Liver (tissue), 3 donors: Measurements from ENCODE around the gene OAS2.

Experiments used
- FOXA1 ChIP-seq: IDR thresholded peaks from 2 replicates; pipeline ENCODE4 v1.6.1; 2016; ENCODE audit warnings: antibody characterized with exemption
- HNF4A ChIP-seq, 2 donors: conservative IDR thresholded peaks; 2 replicates each; pipeline ENCODE4 v1.6.1; 2016; ENCODE audit warnings: antibody characterized with exemption in 2 of 2, mild to moderate bottlenecking in 2 of 2
- RXRA ChIP-seq, 2 donors: IDR thresholded peaks; 2 replicates each; pipeline ENCODE4 v1.6.1; 2017 to 2018; ENCODE audit warnings: antibody characterized with exemption in 2 of 2, mild to moderate bottlenecking in 1 of 2
- SP1 ChIP-seq: IDR thresholded peaks from 2 replicates; pipeline ENCODE4 v1.6.1; 2018; ENCODE audit warnings: antibody characterized with exemption, mild to moderate bottlenecking
- YY1 ChIP-seq: IDR thresholded peaks from 2 replicates; pipeline ENCODE4 v1.6.1; 2016; ENCODE audit warnings: antibody characterized with exemption, mild to moderate bottlenecking
- TF ChIP-seq, protein P1 (sequence below): fragments of 150-350 bp; IDR thresholded peaks from 2 replicates; pipeline ENCODE4 v1.5.1; 2017; ENCODE audit warnings: improper control_type of control experiment, low read depth, low read length; ENCODE audit not compliant: missing input control
- TF ChIP-seq, protein P2 (sequence below): IDR thresholded peaks from 2 replicates; pipeline ENCODE4 v1.6.1; 2016; ENCODE audit warnings: antibody characterized with exemption, mild to moderate bottlenecking
- TF ChIP-seq, protein P3 (sequence below): IDR thresholded peaks from 2 replicates; pipeline ENCODE4 v1.6.1; 2016; ENCODE audit warnings: antibody characterized with exemption
- donor health status: healthy.
- donor health status: healthy.

DNA sequence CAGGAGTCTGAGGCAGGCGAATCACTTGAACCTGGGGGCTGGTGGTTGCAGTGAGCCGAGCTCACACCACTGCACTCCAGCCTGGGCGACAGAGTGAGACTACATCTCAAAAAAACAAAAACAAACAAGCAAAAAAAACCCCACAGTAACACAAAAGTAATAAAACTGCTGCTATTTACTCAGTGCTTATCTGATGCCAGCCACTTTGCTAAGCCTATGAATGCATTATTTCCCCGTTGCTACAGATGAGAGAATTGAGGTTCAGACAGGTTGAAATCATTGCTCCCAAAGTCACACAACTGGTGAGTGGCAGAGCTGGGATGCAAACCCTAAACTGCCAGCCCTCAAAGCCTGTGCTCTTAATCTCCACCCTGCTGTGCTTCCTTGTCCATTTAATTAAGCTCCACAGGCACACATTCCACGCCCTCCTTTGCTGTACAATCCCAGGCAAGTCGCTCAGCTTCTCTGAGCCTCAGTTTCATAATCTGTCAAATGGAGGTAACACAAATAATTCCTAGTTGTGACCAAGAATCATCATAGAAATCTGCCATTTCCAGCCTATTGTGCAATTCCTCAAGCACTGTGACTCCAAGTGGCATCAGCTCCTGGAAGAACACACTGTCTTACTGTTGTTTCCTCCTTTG, 45.7 kb upstream of the OAS2 start:
- TF ChIP-seq, protein P1, sequence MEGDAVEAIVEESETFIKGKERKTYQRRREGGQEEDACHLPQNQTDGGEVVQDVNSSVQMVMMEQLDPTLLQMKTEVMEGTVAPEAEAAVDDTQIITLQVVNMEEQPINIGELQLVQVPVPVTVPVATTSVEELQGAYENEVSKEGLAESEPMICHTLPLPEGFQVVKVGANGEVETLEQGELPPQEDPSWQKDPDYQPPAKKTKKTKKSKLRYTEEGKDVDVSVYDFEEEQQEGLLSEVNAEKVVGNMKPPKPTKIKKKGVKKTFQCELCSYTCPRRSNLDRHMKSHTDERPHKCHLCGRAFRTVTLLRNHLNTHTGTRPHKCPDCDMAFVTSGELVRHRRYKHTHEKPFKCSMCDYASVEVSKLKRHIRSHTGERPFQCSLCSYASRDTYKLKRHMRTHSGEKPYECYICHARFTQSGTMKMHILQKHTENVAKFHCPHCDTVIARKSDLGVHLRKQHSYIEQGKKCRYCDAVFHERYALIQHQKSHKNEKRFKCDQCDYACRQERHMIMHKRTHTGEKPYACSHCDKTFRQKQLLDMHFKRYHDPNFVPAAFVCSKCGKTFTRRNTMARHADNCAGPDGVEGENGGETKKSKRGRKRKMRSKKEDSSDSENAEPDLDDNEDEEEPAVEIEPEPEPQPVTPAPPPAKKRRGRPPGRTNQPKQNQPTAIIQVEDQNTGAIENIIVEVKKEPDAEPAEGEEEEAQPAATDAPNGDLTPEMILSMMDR = no peak
- TF ChIP-seq RXRA (IDR thresholded peaks at IDR 0.05) (no peak), SP1 (no peak), FOXA1 (no peak), YY1 (no peak), HNF4A (conservative IDR thresholded peaks at IDR 0.05) (no peak)
- TF ChIP-seq, protein P2, sequence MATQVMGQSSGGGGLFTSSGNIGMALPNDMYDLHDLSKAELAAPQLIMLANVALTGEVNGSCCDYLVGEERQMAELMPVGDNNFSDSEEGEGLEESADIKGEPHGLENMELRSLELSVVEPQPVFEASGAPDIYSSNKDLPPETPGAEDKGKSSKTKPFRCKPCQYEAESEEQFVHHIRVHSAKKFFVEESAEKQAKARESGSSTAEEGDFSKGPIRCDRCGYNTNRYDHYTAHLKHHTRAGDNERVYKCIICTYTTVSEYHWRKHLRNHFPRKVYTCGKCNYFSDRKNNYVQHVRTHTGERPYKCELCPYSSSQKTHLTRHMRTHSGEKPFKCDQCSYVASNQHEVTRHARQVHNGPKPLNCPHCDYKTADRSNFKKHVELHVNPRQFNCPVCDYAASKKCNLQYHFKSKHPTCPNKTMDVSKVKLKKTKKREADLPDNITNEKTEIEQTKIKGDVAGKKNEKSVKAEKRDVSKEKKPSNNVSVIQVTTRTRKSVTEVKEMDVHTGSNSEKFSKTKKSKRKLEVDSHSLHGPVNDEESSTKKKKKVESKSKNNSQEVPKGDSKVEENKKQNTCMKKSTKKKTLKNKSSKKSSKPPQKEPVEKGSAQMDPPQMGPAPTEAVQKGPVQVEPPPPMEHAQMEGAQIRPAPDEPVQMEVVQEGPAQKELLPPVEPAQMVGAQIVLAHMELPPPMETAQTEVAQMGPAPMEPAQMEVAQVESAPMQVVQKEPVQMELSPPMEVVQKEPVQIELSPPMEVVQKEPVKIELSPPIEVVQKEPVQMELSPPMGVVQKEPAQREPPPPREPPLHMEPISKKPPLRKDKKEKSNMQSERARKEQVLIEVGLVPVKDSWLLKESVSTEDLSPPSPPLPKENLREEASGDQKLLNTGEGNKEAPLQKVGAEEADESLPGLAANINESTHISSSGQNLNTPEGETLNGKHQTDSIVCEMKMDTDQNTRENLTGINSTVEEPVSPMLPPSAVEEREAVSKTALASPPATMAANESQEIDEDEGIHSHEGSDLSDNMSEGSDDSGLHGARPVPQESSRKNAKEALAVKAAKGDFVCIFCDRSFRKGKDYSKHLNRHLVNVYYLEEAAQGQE = no peak
- TF ChIP-seq, protein P3, sequence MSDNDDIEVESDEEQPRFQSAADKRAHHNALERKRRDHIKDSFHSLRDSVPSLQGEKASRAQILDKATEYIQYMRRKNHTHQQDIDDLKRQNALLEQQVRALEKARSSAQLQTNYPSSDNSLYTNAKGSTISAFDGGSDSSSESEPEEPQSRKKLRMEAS = no peak
